Activated naive CD4-positive, alpha-beta T cell treated with anti-CD3 and anti-CD28 coated beads, Interleukin-2, amount 50 U/mL, for 24 hours (primary cell): ENCODE results near the gene EDDM13.
"Not testable (repeated sequence)": the region's sequence is repeated elsewhere in the genome, so short reads cannot be mapped to it uniquely, and the experiment has no call there.

ENCODE experiments used
- H3K27ac Mint-ChIP-seq: one replicate; pipeline ENCODE4 v1.8.0; 2021; ENCODE audit warnings: mild to moderate bottlenecking, mixed read lengths
- H3K27me3 Mint-ChIP-seq: one replicate; pipeline ENCODE4 v1.8.0; 2021; ENCODE audit warnings: mixed read lengths
- H3K36me3 Mint-ChIP-seq: one replicate; pipeline ENCODE4 v1.8.0; 2021; ENCODE audit warnings: mixed read lengths
- H3K4me1 Mint-ChIP-seq: one replicate; pipeline ENCODE4 v1.8.0; 2021; ENCODE audit warnings: mixed read lengths
- H3K4me3 Mint-ChIP-seq: one replicate; pipeline ENCODE4 v1.8.0; 2021; ENCODE audit warnings: mild to moderate bottlenecking, mixed read lengths
- H3K9me3 Mint-ChIP-seq: one replicate; pipeline ENCODE4 v1.8.0; 2021; ENCODE audit warnings: mixed read lengths

Gene EDDM13

GRCh38 chr19:56273563-56274117, 1.1 kb downstream of the EDDM13 start:
- Mint-ChIP-seq H3K27me3 (no peaks in the 10 kb centered on the region), H3K4me3 (no peak overlapping the region), H3K9me3 (peaks cover 4% of the 10 kb centered on the region), H3K27ac (no peak overlapping the region), H3K4me1 (no peaks in the 10 kb centered on the region), H3K36me3 (peaks cover 20% of the 10 kb centered on the region)

- H3K27ac Mint-ChIP-seq, result no peak overlapping the region
- peaks cover 9% of the 10 kb centered on the region for H3K36me3 Mint-ChIP-seq
- no peak overlapping the region for H3K4me3 Mint-ChIP-seq
These were observed 10.3 kb downstream of the EDDM13 start for GRCh38 chr19:56282809-56283208.

GRCh38 chr19:56284746-56285145, 12.2 kb downstream of the EDDM13 start:
- Mint-ChIP-seq H3K27me3 (no peaks in the 10 kb centered on the region), H3K4me1 (no peaks in the 10 kb centered on the region), H3K27ac (no peak overlapping the region), H3K4me3 (no peak overlapping the region), H3K36me3 (peaks cover 12% of the 10 kb centered on the region), H3K9me3 (no peaks in the 10 kb centered on the region)

More at GRCh38 chr19:56282809-56283208, 10.3 kb downstream of the EDDM13 start:
- no peaks in the 10 kb centered on the region for H3K27me3 Mint-ChIP-seq
- H3K4me1 Mint-ChIP-seq, result no peaks in the 10 kb centered on the region
- no peaks in the 10 kb centered on the region for H3K9me3 Mint-ChIP-seq

- Mint-ChIP-seq H3K27ac (no peak overlapping the region), H3K4me3 (no peak overlapping the region), H3K27me3 (no peaks in the 10 kb centered on the region), H3K9me3 (no peaks in the 10 kb centered on the region), H3K4me1 (no peaks in the 10 kb centered on the region), H3K36me3 (peaks cover 15% of the 10 kb centered on the region)
These were observed 17.6 kb downstream of the EDDM13 start for GRCh38 chr19:56290104-56290503.

DNA sequence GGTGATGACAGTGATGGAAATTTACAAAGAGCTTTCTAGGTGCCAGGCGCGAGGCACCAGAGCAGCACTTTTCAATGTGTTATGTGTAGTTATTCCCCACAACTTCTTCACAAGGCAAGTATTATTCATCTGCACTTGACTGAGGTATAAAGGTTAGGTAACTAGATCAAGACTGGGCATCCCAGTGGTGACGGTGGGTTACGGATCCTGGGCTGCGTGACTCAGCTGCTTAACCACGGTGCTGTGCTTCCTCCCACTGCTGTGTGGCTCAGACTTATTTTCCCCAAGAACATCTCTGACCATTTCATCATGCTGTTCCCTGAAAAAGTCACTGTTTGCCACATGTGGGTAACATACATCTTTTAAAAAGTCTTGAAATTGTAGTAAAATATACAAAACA, 19.3 kb downstream of the EDDM13 start:
- no peaks in the 10 kb centered on the region for H3K27me3 Mint-ChIP-seq
- H3K4me1 Mint-ChIP-seq, result no peaks in the 10 kb centered on the region
- no peak overlapping the region for H3K4me3 Mint-ChIP-seq
- peaks cover 18% of the 10 kb centered on the region for H3K36me3 Mint-ChIP-seq
- no peaks in the 10 kb centered on the region for H3K9me3 Mint-ChIP-seq
- no peak overlapping the region for H3K27ac Mint-ChIP-seq

GRCh38 chr19:56294549-56294948, 22.0 kb downstream of the EDDM13 start:
- Mint-ChIP-seq H3K4me1 (no peaks in the 10 kb centered on the region), H3K4me3 (no peak overlapping the region), H3K27ac (no peak overlapping the region), H3K27me3 (no peaks in the 10 kb centered on the region), H3K36me3 (peaks cover 23% of the 10 kb centered on the region), H3K9me3 (no peaks in the 10 kb centered on the region)

DNA sequence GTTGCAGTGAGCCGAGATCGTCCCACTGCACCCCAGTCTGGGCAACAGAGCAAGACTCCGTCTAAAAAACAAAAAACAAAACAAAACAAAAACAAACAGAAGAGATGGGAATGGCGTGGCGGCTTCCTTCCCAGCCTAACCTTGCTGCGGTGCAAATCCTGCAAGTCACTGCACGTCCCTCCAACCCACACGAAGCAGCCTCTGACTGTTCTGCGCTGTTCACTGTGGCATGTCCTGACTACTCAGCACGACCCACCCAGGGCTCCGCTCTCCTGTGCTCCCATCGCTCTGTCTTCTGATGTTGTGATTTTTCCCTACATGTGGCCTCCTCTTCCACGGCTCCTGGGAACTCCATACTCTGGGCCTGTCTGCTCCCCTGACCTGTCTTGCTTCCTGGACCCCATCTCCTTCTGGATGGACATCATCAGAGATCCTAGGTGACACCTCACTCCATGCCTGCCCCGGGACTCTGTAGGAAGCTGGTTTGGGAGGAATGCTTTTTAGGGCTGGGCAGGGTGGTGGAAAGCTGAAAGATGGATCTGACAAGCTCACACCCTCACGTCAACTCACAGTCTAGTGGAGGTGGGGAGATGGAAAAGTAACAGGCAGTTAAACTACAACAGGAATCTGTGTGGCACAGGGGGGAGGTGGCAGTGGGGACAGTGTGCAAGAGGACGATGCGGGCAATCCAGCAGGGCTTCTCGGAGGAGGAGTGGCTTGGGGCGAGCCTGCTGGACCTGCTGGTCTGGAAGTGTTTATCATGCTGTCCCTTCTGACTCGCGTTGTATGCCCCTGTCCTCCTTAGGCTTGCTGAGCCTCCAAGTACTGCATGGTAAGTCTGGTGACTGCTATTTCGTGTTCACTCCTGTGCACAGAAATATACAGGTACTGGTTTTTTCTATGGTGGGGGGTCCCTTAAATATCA, 23.2 kb downstream of the EDDM13 start:
- H3K27ac Mint-ChIP-seq, result no peak overlapping the region
- H3K4me3 Mint-ChIP-seq, result no peak overlapping the region
- peaks cover 7% of the 10 kb centered on the region for H3K4me1 Mint-ChIP-seq
- H3K9me3 Mint-ChIP-seq, result no peaks in the 10 kb centered on the region
- H3K27me3 Mint-ChIP-seq, result no peaks in the 10 kb centered on the region
- peaks cover 27% of the 10 kb centered on the region for H3K36me3 Mint-ChIP-seq

DNA sequence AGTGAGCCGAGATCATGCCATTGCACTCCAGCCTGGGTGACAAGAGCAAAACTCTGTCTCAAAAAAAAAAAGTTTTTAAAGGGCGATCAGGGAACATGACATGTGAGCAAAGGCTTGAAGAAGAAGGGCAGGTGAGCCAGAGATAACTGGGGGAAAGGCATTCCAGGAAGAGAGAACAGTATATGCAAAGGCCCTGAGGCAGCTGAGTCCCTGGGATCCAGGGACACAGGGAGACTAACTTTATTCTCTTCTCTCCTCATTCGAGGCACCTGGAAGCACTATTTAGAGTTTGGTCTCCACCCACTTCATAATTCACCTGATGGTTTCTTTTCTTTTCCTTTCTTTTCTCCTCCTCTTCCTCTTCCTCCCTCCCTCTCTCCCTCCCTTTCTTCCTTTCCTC, 24.5 kb downstream of the EDDM13 start:
- H3K4me1 Mint-ChIP-seq, result peaks cover 16% of the 10 kb centered on the region
- no peaks in the 10 kb centered on the region for H3K27me3 Mint-ChIP-seq
- no peak overlapping the region for H3K4me3 Mint-ChIP-seq
- H3K9me3 Mint-ChIP-seq, result no peaks in the 10 kb centered on the region
- H3K27ac Mint-ChIP-seq, result no peak overlapping the region
- peaks cover 27% of the 10 kb centered on the region for H3K36me3 Mint-ChIP-seq

- Mint-ChIP-seq H3K4me3 (no peak overlapping the region), H3K4me1 (peaks cover 26% of the 10 kb centered on the region), H3K36me3 (peaks cover 31% of the 10 kb centered on the region), H3K27ac (no peak overlapping the region), H3K27me3 (no peaks in the 10 kb centered on the region), H3K9me3 (no peaks in the 10 kb centered on the region)
These were observed 27.1 kb downstream of the EDDM13 start for GRCh38 chr19:56299688-56300087.

- H3K27ac Mint-ChIP-seq, result no peak overlapping the region
- peaks cover 26% of the 10 kb centered on the region for H3K4me1 Mint-ChIP-seq
- H3K4me3 Mint-ChIP-seq, result no peak overlapping the region
- no peaks in the 10 kb centered on the region for H3K9me3 Mint-ChIP-seq
- no peaks in the 10 kb centered on the region for H3K27me3 Mint-ChIP-seq
- H3K36me3 Mint-ChIP-seq, result peaks cover 34% of the 10 kb centered on the region
These were observed 28.6 kb downstream of the EDDM13 start for GRCh38 chr19:56301155-56301554.

DNA sequence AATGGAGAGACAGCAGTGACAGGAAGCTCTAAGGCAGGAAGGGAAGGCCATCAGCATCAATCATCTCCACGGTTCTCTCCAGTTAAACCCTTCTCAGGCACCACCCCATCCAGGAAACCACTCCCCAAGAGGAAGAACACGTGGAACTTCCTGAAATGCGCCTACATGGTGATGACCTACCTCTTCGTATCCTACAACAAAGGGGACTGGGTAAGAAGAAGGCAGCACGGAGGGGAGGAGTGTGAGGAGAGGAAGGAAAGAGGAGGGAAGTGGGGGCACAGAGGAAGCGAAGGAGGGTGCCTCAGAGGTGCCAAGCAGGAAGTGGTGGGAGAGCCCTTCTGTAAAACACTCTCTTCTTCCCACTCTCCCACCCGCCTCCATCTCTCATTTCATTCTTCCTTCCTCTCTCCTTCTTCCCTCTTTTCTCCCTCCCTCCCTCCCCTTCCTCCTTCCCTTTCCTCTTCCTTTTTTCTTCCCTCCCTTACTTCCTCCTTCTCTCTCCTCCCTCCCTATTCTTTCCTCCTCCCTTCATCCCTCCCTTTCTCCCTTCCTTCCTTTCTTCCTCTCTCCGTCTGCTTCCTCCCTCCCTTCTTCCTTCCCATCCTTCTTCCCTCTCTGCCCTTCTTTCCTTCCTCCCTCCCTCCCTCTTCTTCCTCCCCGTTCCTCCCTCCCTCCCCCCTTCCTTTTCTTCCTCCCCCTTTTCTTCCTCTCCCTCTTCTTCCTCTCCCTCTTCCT, 29.5 kb downstream of the EDDM13 start:
- no peaks in the 10 kb centered on the region for H3K27me3 Mint-ChIP-seq
- no peaks in the 10 kb centered on the region for H3K9me3 Mint-ChIP-seq
- H3K4me1 Mint-ChIP-seq, result peaks cover 26% of the 10 kb centered on the region
- H3K27ac Mint-ChIP-seq, result peak overlapping the region; percentile 79
- peaks cover 31% of the 10 kb centered on the region for H3K36me3 Mint-ChIP-seq
- no peak overlapping the region for H3K4me3 Mint-ChIP-seq

DNA sequence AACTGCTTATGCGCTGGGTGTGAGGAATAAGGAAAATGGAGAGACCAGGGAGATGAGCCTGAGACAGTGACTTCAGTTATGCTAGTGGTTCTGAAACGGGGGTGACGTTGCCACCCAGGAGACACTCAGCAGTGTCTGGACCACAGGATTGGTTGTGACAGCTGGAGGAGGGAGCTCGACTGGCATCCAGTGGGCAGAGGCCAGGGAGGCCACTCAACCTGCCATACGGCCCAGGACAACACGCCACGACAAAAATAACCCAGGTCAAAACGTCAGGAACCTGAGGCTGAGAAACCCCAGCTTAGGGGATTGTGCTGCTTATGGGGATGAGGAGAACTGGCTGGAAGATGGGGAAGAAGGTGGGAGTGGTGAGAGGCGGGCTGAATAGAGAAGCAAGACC, 31.7 kb downstream of the EDDM13 start:
- H3K4me1 Mint-ChIP-seq, result peaks cover 29% of the 10 kb centered on the region
- H3K27ac Mint-ChIP-seq, result no peak overlapping the region
- no peak overlapping the region for H3K4me3 Mint-ChIP-seq

DNA sequence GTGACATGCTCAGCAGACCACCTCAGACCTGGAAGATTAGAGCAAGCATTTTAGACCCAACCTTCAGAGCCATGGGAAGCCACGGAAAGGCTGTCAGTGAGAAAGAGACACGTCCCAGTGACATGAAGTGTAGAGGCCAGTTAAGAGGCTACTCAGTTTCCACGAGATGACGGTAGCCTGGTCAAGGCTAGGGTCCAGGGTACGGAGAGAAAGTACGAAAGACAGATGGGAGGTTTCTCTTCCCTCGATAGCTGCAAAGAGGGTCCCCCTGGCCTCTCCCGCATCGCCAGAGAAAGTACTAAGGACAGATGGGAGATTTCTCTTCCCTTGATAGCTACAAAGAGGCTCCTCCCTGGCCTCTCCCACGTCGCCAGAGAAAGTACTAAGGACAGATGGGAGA, 33.5 kb downstream of the EDDM13 start:
- no peak overlapping the region for H3K27ac Mint-ChIP-seq
- no peak overlapping the region for H3K4me3 Mint-ChIP-seq
- H3K27me3 Mint-ChIP-seq, result no peaks in the 10 kb centered on the region
- H3K36me3 Mint-ChIP-seq, result peaks cover 29% of the 10 kb centered on the region
- no peaks in the 10 kb centered on the region for H3K9me3 Mint-ChIP-seq
- peaks cover 20% of the 10 kb centered on the region for H3K4me1 Mint-ChIP-seq

More for the DNA sequence above, 31.7 kb downstream of the EDDM13 start:
- no peaks in the 10 kb centered on the region for H3K9me3 Mint-ChIP-seq
- no peaks in the 10 kb centered on the region for H3K27me3 Mint-ChIP-seq
- peaks cover 30% of the 10 kb centered on the region for H3K36me3 Mint-ChIP-seq

DNA sequence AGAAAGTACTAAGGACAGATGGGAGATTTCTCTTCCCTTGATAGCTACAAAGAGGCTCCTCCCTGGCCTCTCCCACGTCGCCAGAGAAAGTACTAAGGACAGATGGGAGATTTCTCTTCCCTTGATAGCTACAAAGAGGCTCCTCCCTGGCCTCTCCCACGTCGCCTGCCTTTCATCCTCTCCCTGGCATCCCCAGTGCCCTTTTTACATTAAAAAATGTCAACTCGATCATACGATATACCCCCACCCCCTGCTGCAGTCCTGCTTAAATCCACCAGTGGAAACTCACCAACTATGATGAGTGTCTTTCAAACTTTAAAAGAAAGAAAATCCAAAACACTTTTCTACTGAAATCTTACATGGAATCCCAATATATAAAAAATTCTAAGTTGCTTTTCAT, 34.5 kb downstream of the EDDM13 start:
- H3K27ac Mint-ChIP-seq, H3K4me3 Mint-ChIP-seq, H3K27me3 Mint-ChIP-seq, H3K9me3 Mint-ChIP-seq: not testable (repeated sequence)
- Mint-ChIP-seq H3K4me1 (peaks cover 16% of the 10 kb centered on the region), H3K36me3 (peaks cover 33% of the 10 kb centered on the region)

GRCh38 chr19:56308792-56309191, 36.2 kb downstream of the EDDM13 start:
- Mint-ChIP-seq H3K4me1 (peaks cover 22% of the 10 kb centered on the region), H3K36me3 (peaks cover 31% of the 10 kb centered on the region), H3K27ac (no peak overlapping the region), H3K9me3 (no peaks in the 10 kb centered on the region), H3K4me3 (no peak overlapping the region), H3K27me3 (no peaks in the 10 kb centered on the region)
